Activated naive CD8-positive, alpha-beta T cell (primary cell): Measurements from ENCODE around the gene SPATA31D4.
"Not testable (repeated sequence)": the region's sequence is repeated elsewhere in the genome, so short reads cannot be mapped to it uniquely, and the experiment has no call there.

ENCODE experiments used
- H3K27ac Mint-ChIP-seq: one replicate; pipeline ENCODE4 v1.8.0; 2021; ENCODE audit warnings: mixed read lengths
- H3K27me3 Mint-ChIP-seq: one replicate; pipeline ENCODE4 v1.8.0; 2021; ENCODE audit warnings: mixed read lengths
- H3K36me3 Mint-ChIP-seq: one replicate; pipeline ENCODE4 v1.8.0; 2021; ENCODE audit warnings: mixed read lengths
- H3K4me1 Mint-ChIP-seq: one replicate; pipeline ENCODE4 v1.8.0; 2021; ENCODE audit warnings: low read depth, mixed read lengths
- H3K4me3 Mint-ChIP-seq: one replicate; pipeline ENCODE4 v1.8.0; 2021; ENCODE audit warnings: mild to moderate bottlenecking, mixed read lengths
- H3K9me3 Mint-ChIP-seq: one replicate; pipeline ENCODE4 v1.8.0; 2021; ENCODE audit warnings: low read depth, mixed read lengths

SPATA31D4 gene

GRCh38 chr9:81928305-81928704 lies at the start of gene SPATA31D4:
Gene SPATA31D4 (plus strand): TSS chr9:81928428. CDS start chr9:81928514, 86 bp downstream.
- not testable (repeated sequence) for H3K4me3 Mint-ChIP-seq, H3K27me3 Mint-ChIP-seq, H3K27ac Mint-ChIP-seq, H3K36me3 Mint-ChIP-seq, H3K4me1 Mint-ChIP-seq, H3K9me3 Mint-ChIP-seq

GRCh38 chr9:81878530-81878929 lies 49.7 kb upstream of the SPATA31D4 start:
- Mint-ChIP-seq H3K4me3 (no peak overlapping the region), H3K27ac (no peak overlapping the region), H3K4me1 (no peaks in the 10 kb centered on the region), H3K36me3 (no peaks in the 10 kb centered on the region), H3K27me3 (no peaks in the 10 kb centered on the region), H3K9me3 (no peaks in the 10 kb centered on the region)

GRCh38 chr9:81879501-81879916 lies 48.7 kb upstream of the SPATA31D4 start:
- Mint-ChIP-seq H3K27me3 (no peaks in the 10 kb centered on the region), H3K4me1 (no peaks in the 10 kb centered on the region), H3K27ac (no peak overlapping the region), H3K9me3 (no peaks in the 10 kb centered on the region), H3K36me3 (no peaks in the 10 kb centered on the region), H3K4me3 (no peak overlapping the region)

GRCh38 chr9:81885602-81886001 lies 42.6 kb upstream of the SPATA31D4 start:
- H3K9me3 Mint-ChIP-seq: no peaks in the 10 kb centered on the region
- no peak overlapping the region for H3K27ac Mint-ChIP-seq
- H3K4me3 Mint-ChIP-seq: no peak overlapping the region
- H3K36me3 Mint-ChIP-seq: no peaks in the 10 kb centered on the region
- no peaks in the 10 kb centered on the region for H3K4me1 Mint-ChIP-seq
- no peaks in the 10 kb centered on the region for H3K27me3 Mint-ChIP-seq

GRCh38 chr9:81886665-81887064 lies 41.6 kb upstream of the SPATA31D4 start:
- H3K9me3 Mint-ChIP-seq: no peaks in the 10 kb centered on the region
- H3K27me3 Mint-ChIP-seq: no peaks in the 10 kb centered on the region

GRCh38 chr9:81890104-81890503 lies 38.1 kb upstream of the SPATA31D4 start:
- H3K27me3 Mint-ChIP-seq: no peaks in the 10 kb centered on the region
- H3K27ac Mint-ChIP-seq: no peak overlapping the region
- H3K4me3 Mint-ChIP-seq: no peak overlapping the region
- H3K36me3 Mint-ChIP-seq: no peaks in the 10 kb centered on the region
- no peaks in the 10 kb centered on the region for H3K9me3 Mint-ChIP-seq
- H3K4me1 Mint-ChIP-seq: no peaks in the 10 kb centered on the region

More at GRCh38 chr9:81886665-81887064, 41.6 kb upstream of the SPATA31D4 start:
- no peaks in the 10 kb centered on the region for H3K4me1 Mint-ChIP-seq
- no peak overlapping the region for H3K27ac Mint-ChIP-seq
- H3K4me3 Mint-ChIP-seq: no peak overlapping the region
- no peaks in the 10 kb centered on the region for H3K36me3 Mint-ChIP-seq

GRCh38 chr9:81892440-81892839 lies 35.8 kb upstream of the SPATA31D4 start:
- Mint-ChIP-seq H3K36me3 (no peaks in the 10 kb centered on the region), H3K27me3 (no peaks in the 10 kb centered on the region), H3K4me3 (no peak overlapping the region), H3K4me1 (no peaks in the 10 kb centered on the region), H3K9me3 (no peaks in the 10 kb centered on the region), H3K27ac (no peak overlapping the region)

GRCh38 chr9:81893929-81894328 lies 34.3 kb upstream of the SPATA31D4 start:
- H3K9me3 Mint-ChIP-seq: no peaks in the 10 kb centered on the region
- H3K27me3 Mint-ChIP-seq: no peaks in the 10 kb centered on the region
- no peaks in the 10 kb centered on the region for H3K4me1 Mint-ChIP-seq
- no peak overlapping the region for H3K4me3 Mint-ChIP-seq
- H3K27ac Mint-ChIP-seq: no peak overlapping the region
- H3K36me3 Mint-ChIP-seq: no peaks in the 10 kb centered on the region

- no peaks in the 10 kb centered on the region for H3K36me3 Mint-ChIP-seq
- H3K9me3 Mint-ChIP-seq: no peaks in the 10 kb centered on the region
- no peaks in the 10 kb centered on the region for H3K27me3 Mint-ChIP-seq
- no peak overlapping the region for H3K27ac Mint-ChIP-seq
- no peaks in the 10 kb centered on the region for H3K4me1 Mint-ChIP-seq
- H3K4me3 Mint-ChIP-seq: no peak overlapping the region
Measured at GRCh38 chr9:81894891-81895290, 33.3 kb upstream of the SPATA31D4 start.

- H3K9me3 Mint-ChIP-seq: no peaks in the 10 kb centered on the region
- H3K27me3 Mint-ChIP-seq: no peaks in the 10 kb centered on the region
- no peaks in the 10 kb centered on the region for H3K4me1 Mint-ChIP-seq
- no peak overlapping the region for H3K27ac Mint-ChIP-seq
- H3K4me3 Mint-ChIP-seq: no peak overlapping the region
- H3K36me3 Mint-ChIP-seq: no peaks in the 10 kb centered on the region
Measured at GRCh38 chr9:81896070-81896469, 32.2 kb upstream of the SPATA31D4 start.

- Mint-ChIP-seq H3K4me1 (no peaks in the 10 kb centered on the region), H3K9me3 (no peaks in the 10 kb centered on the region), H3K27ac (no peak overlapping the region), H3K4me3 (no peak overlapping the region), H3K36me3 (no peaks in the 10 kb centered on the region), H3K27me3 (no peaks in the 10 kb centered on the region)
Measured at GRCh38 chr9:81898851-81899250, 29.4 kb upstream of the SPATA31D4 start.

GRCh38 chr9:81902196-81902595 lies 26.0 kb upstream of the SPATA31D4 start:
- no peaks in the 10 kb centered on the region for H3K9me3 Mint-ChIP-seq
- H3K27me3 Mint-ChIP-seq: no peaks in the 10 kb centered on the region
- no peaks in the 10 kb centered on the region for H3K4me1 Mint-ChIP-seq
- no peaks in the 10 kb centered on the region for H3K36me3 Mint-ChIP-seq
- no peak overlapping the region for H3K4me3 Mint-ChIP-seq
- no peak overlapping the region for H3K27ac Mint-ChIP-seq

- Mint-ChIP-seq H3K36me3 (no peaks in the 10 kb centered on the region), H3K4me3 (no peak overlapping the region), H3K4me1 (no peaks in the 10 kb centered on the region), H3K9me3 (no peaks in the 10 kb centered on the region), H3K27ac (no peak overlapping the region), H3K27me3 (no peaks in the 10 kb centered on the region)
Measured at GRCh38 chr9:81902626-81903025, 25.6 kb upstream of the SPATA31D4 start.

- Mint-ChIP-seq H3K27ac (no peak overlapping the region), H3K9me3 (no peaks in the 10 kb centered on the region), H3K4me3 (no peak overlapping the region), H3K36me3 (no peaks in the 10 kb centered on the region), H3K4me1 (no peaks in the 10 kb centered on the region), H3K27me3 (no peaks in the 10 kb centered on the region)
Measured at GRCh38 chr9:81906671-81907070, 21.6 kb upstream of the SPATA31D4 start.

GRCh38 chr9:81912135-81912534 lies 16.1 kb upstream of the SPATA31D4 start:
- Mint-ChIP-seq H3K9me3 (no peaks in the 10 kb centered on the region), H3K4me1 (no peaks in the 10 kb centered on the region), H3K27me3 (peaks cover 8% of the 10 kb centered on the region), H3K4me3 (no peak overlapping the region), H3K36me3 (no peaks in the 10 kb centered on the region), H3K27ac (no peak overlapping the region)

GRCh38 chr9:81915801-81916505 lies 12.3 kb upstream of the SPATA31D4 start:
- Mint-ChIP-seq H3K27me3 (peaks cover 8% of the 10 kb centered on the region), H3K36me3 (no peaks in the 10 kb centered on the region), H3K27ac (no peak overlapping the region), H3K4me1 (no peaks in the 10 kb centered on the region), H3K4me3 (no peak overlapping the region), H3K9me3 (no peaks in the 10 kb centered on the region)
